Measurements from ENCODE around the gene HERC5.

DNA sequence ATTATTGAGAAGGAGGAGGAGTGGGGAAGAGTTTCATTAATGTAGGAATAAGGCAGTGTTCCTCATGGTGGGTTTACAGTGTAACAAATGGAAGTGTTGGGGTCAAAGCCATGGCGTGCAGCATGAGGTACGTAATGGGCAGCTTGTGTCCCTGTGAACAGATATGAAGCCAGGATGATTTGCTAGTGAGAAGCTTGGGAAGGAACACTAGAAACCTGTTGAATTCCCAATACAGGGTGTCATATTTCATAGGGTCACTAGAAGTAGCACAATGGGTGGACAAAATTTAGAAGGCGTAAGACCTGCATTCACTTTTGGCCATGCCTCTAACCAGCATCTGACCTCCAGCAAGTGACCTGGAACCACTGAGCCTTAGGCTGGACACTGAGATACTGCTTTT, 59.8 kb downstream of the HERC5 start:
- TF ChIP-seq, protein P1, sequence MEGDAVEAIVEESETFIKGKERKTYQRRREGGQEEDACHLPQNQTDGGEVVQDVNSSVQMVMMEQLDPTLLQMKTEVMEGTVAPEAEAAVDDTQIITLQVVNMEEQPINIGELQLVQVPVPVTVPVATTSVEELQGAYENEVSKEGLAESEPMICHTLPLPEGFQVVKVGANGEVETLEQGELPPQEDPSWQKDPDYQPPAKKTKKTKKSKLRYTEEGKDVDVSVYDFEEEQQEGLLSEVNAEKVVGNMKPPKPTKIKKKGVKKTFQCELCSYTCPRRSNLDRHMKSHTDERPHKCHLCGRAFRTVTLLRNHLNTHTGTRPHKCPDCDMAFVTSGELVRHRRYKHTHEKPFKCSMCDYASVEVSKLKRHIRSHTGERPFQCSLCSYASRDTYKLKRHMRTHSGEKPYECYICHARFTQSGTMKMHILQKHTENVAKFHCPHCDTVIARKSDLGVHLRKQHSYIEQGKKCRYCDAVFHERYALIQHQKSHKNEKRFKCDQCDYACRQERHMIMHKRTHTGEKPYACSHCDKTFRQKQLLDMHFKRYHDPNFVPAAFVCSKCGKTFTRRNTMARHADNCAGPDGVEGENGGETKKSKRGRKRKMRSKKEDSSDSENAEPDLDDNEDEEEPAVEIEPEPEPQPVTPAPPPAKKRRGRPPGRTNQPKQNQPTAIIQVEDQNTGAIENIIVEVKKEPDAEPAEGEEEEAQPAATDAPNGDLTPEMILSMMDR (IDR thresholded peaks at IDR 0.05), result no peak
- no peak for TF ChIP-seq POLR2A (IDR thresholded peaks at IDR 0.05)
